Measurements from ENCODE around the gene MPIG6B. TPM values are rescaled to one million over a fixed set of nuclear protein-coding genes. Genes with fewer than 3 reads are reported as not detected.

Gene MPIG6B
- total and polyA plus RNA-seq, 8 donors, result 0.05 to 0.06 TPM; not detected in 6

DNA sequence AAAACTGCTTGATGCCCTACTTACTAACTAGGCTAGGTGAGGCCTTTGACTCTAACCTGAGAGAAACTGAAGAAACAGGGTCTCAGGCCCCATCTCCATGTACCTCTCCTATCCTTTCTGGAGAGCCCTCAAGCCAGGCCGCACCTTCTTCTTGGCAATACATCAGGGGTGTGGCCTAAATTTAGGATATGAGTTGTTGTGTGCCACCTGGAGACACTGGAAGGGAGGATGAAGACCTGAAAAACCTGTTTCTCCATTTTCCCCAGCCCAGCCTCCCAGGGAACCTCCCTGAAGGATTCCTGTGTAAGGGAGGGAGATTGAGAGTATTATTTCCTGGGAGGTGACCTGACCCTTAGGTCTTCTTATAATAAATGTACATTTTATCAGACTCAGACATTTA, 4.9 kb upstream of the MPIG6B start:
- Histone ChIP-seq H3K36me3 (no peaks in the 10 kb centered on the region), H3K27me3 (no peaks in the 10 kb centered on the region), H3K27ac (no peak overlapping the region), H3K4me3 (no peak overlapping the region), H3K4me1 (no peaks in the 10 kb centered on the region), H3K9me3 (no peaks in the 10 kb centered on the region)
- whole genome bisulfite sequencing, 2 donors, result 18 to 42% methylated on average over 1 of the region's 1 CpG
- no peak for FAIRE-seq
- TF ChIP-seq, protein P1, sequence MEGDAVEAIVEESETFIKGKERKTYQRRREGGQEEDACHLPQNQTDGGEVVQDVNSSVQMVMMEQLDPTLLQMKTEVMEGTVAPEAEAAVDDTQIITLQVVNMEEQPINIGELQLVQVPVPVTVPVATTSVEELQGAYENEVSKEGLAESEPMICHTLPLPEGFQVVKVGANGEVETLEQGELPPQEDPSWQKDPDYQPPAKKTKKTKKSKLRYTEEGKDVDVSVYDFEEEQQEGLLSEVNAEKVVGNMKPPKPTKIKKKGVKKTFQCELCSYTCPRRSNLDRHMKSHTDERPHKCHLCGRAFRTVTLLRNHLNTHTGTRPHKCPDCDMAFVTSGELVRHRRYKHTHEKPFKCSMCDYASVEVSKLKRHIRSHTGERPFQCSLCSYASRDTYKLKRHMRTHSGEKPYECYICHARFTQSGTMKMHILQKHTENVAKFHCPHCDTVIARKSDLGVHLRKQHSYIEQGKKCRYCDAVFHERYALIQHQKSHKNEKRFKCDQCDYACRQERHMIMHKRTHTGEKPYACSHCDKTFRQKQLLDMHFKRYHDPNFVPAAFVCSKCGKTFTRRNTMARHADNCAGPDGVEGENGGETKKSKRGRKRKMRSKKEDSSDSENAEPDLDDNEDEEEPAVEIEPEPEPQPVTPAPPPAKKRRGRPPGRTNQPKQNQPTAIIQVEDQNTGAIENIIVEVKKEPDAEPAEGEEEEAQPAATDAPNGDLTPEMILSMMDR (IDR thresholded peaks at IDR 0.05), result no peak
- intact Hi-C loops (cut with DNase I), result no loop called here
- no peak for DNase-seq
- peak; percentile 46 to 84 (median 66) for ATAC-seq

DNA sequence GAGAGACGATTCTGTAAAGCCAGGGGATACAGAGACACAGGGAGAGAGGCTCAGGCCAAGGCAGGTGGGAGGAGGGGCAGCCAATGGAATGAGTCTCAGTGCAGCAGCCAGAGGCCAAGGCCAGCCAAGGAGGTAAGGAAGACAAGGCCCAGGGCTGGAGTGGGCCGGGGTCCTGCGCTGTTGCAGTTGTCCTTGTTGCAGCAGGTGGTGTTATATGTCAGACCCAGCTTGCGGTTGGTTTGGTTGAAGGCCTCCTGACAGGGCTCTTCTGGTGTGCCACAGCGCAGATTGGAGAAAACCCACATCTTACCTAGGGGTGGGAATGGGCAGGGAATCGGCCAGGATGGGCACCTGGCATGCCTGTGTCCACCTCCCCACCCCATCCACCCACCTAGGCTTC, 4.2 kb upstream of the MPIG6B start:
- no peak for FAIRE-seq

DNA sequence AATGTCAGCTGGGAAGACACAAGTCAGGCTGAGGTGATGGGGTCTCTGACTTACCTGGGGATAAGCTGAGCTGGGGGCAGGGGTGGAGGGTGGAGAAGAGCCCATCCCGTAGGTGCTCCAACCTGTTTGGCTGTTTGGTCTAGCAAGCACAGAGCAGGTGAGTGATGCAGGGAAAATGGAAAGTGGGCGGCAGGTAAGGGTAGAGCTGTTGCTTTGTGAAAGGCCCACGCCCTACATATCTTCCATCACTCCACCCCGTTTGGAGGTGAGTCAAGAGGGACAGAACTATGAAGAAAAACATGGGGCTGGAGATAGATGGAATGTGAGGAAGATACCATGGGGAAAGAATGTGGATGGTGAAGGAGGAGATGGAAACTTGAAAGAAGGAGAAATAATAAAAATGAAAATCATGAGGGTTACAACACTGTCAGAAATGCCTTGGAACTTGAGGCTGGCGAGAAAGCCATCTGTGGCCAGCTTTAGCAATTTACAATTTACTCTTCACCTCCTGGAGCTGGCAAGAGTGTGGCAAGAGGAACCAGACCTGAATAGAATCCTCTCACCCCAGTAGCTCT, 2.9 kb upstream of the MPIG6B start:
- Histone ChIP-seq H3K4me1 (no peaks in the 10 kb centered on the region), H3K27ac (no peak overlapping the region), H3K27me3 (no peaks in the 10 kb centered on the region), H3K9me3 (no peaks in the 10 kb centered on the region), H3K36me3 (no peaks in the 10 kb centered on the region), H3K4me3 (no peak overlapping the region)
- TF ChIP-seq, protein P1 (IDR thresholded peaks at IDR 0.05), result no peak
- WGBS, 2 donors, result 73 to 82% methylated on average over 5 of the region's 5 CpGs
- DNase-seq, result no peak
- no peak for FAIRE-seq
- ATAC-seq, result no peak
- intact Hi-C loops (cut with DNase I), result no loop called here

More for the DNA sequence above, 4.2 kb upstream of the MPIG6B start:
- H3K9me3 ChIP-seq, result no peaks in the 10 kb centered on the region
- H3K4me3 ChIP-seq, result no peak overlapping the region
- TF ChIP-seq, protein P1 (IDR thresholded peaks at IDR 0.05), result no peak
- H3K27me3 ChIP-seq, result no peaks in the 10 kb centered on the region
- H3K4me1 ChIP-seq, result no peaks in the 10 kb centered on the region
- peak overlapping the region in 1 of 4 donors; percentile 19 for H3K27ac ChIP-seq
- intact Hi-C loops (cut with DNase I), result no loop called here
- ATAC-seq (no peak), DNase-seq (no peak)
- no peaks in the 10 kb centered on the region for H3K36me3 ChIP-seq
- WGBS, 2 donors, result 71 to 73% methylated on average over 6 of the region's 6 CpGs

DNA sequence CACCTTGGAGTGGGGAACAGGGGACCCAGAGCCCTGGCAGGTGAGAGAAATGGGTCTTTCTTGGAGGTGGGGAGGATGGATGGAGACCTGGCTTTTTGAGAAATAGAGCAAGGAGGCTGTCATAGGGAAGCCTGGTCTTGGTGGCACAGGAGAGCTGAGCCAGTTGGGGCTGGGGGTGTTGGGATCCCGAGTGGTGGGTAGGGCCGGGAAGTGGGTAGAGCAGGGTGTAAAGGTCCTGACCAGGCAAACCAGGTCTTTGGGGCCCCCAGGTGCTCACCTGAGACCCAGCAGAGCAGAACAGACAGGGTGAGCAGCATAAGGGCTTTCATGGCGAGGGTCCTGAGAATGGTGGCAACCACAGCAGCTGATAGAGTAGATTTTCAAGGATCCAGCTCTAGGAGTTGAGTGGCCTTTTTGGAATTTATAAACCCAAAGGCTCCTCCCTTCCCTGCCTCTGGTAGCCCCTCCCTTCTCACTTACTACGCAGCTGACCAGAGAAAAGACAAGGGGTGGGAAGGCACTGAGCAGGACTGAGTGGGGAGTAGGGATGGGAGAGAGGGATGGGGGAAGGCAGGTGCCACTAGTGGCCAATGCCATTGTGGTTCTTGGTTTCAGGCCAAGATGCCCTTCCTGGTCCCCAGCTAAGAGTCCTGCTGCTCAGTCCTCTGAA, 1.7 kb upstream of the MPIG6B start, which contains the start of gene LY6G6C:
LY6G6C (minus strand) TSS at position 396 of the 670 bp plus-strand sequence; CDS start at position 329, 67 bp downstream.
- no peak within 1 kb of the TSS for H3K4me3 ChIP-seq
- intact Hi-C loops (cut with DNase I), result no loop called here
- ATAC-seq (no peak), DNase-seq (no peak), FAIRE-seq (no peak)
- H3K36me3 ChIP-seq, result no peaks in the 10 kb centered on the region
- H3K9me3 ChIP-seq, result no peaks in the 10 kb centered on the region
- no peaks in the 10 kb centered on the region for H3K27me3 ChIP-seq
- 61 to 76% methylated on average over 4 of the region's 4 CpGs for WGBS, 2 donors
- H3K27ac ChIP-seq, result no peak within 1 kb of the TSS
- TF ChIP-seq, protein P1 (IDR thresholded peaks at IDR 0.05), result no peak
- no peaks in the 10 kb centered on the region for H3K4me1 ChIP-seq

DNA sequence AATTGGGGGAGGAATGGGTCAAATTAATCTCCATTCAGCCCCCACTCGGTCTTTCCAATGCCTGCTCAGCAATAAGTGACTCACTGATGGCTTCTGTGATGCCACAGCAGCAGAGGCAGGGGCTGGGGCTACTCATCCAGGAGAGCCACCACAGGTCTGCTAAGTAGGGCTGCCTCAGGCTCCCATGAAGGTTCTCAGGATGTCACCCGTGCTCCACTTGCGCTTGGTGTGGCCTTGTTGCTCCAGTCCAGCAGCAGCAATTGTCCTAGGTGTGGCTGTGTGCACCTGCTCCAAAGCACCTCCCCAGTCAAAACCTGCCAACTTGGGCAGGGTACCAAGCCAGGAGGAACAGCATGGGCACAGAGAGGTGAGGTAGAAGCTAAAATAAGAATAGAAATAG, 1.0 kb upstream of the MPIG6B start:
- no peak for FAIRE-seq
- WGBS, 2 donors, result 76 to 78% methylated on average over 3 of the region's 3 CpGs
- Histone ChIP-seq H3K4me3 (no peak overlapping the region), H3K27me3 (no peaks in the 10 kb centered on the region), H3K27ac (no peak overlapping the region), H3K9me3 (no peaks in the 10 kb centered on the region), H3K4me1 (no peaks in the 10 kb centered on the region), H3K36me3 (no peaks in the 10 kb centered on the region)
- ATAC-seq, result no peak
- intact Hi-C loops (cut with DNase I), result no loop called here
- no peak for DNase-seq
- TF ChIP-seq, protein P1 (IDR thresholded peaks at IDR 0.05), result no peak
